Measurements from ENCODE around the gene DUSP22. TPM values are rescaled to one million over a fixed set of nuclear protein-coding genes. Genes with fewer than 3 reads are reported as not detected.

DUSP22 gene
- total RNA-seq, 1 experiment from 2014 or later: 19.2 TPM

DNA sequence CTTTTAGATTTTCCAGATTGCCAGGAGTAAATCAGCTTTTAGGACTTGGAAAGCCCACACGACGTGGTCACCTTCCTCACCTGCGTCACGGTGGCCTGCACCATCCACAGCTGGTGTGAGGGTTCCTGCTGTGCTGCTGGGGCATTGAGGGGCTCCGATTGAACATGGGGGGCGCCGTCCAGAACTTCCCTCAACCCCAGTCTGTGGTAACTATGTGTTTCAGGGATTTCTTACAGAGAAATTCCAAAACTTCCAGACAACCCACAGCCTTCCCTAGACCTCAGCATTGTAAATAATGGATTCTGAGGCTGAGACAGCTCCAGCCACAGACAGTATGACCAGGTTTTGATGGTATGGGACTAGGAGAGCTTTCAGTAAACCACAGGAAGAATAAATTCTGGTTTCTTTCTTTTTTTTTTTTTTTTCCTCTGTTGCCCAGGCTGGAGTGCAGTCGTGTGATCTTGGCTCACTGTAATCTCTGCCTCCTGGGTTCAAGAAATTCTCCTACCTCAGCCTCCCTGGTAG is 52.6 kb downstream of the DUSP22 start:
- no peak overlapping the region for H3K4me3 ChIP-seq (replicated peaks in 1 of 2; ENCODE audit: low read depth in 1 of 2, low read length in 2 of 2)
- H3K36me3 ChIP-seq (ENCODE audit: control insufficient read depth in 1 of 2, insufficient read depth in 2 of 2, low read length in 2 of 2): no peaks in the 10 kb centered on the region
- H3K4me1 ChIP-seq (ENCODE audit: control insufficient read depth in 1 of 2, insufficient read depth in 2 of 2, low read length in 2 of 2): no peaks in the 10 kb centered on the region
- H3K4me2 ChIP-seq (ENCODE audit: low read length): no peak overlapping the region
- H3K79me2 ChIP-seq (ENCODE audit: insufficient read depth, low read length): no peaks in the 10 kb centered on the region
- no peaks in the 10 kb centered on the region for H3K27me3 ChIP-seq (ENCODE audit: insufficient read depth, low read length)
- no peak overlapping the region for H2AFZ ChIP-seq (ENCODE audit: low read depth, low read length, poor library complexity, severe bottlenecking)
- no peak overlapping the region for H3K9ac ChIP-seq (ENCODE audit: low read length)
- H3K9me2 ChIP-seq (ENCODE audit: insufficient read depth): no peaks in the 10 kb centered on the region
- peaks cover 0 to 11% of the 10 kb centered on the region in 2 experiments; a peak in 2 of 4 replicates for H3K9me3 ChIP-seq (ENCODE audit: control insufficient read depth in 1 of 2, insufficient read depth in 1 of 2, low read depth in 1 of 2, low read length in 2 of 2)
- intact Hi-C loops (cut with micrococcal nuclease): no loop called here
- RAD21 ChIA-PET (ENCODE audit: low non-redundant PET in 1 of 2, low total read pairs in 2 of 2, uncharacterized antibody in 2 of 2, unreplicated experiment in 2 of 2): no interaction called here
- H3K27ac ChIP-seq (ENCODE audit: low read depth, low read length): no peak overlapping the region
- TF ChIP-seq EZH2 (IDR thresholded peaks at IDR 0.05) (no peak), ZFX (IDR thresholded peaks at IDR 0.05) (no peak)
- TF ChIP-seq, protein P1, sequence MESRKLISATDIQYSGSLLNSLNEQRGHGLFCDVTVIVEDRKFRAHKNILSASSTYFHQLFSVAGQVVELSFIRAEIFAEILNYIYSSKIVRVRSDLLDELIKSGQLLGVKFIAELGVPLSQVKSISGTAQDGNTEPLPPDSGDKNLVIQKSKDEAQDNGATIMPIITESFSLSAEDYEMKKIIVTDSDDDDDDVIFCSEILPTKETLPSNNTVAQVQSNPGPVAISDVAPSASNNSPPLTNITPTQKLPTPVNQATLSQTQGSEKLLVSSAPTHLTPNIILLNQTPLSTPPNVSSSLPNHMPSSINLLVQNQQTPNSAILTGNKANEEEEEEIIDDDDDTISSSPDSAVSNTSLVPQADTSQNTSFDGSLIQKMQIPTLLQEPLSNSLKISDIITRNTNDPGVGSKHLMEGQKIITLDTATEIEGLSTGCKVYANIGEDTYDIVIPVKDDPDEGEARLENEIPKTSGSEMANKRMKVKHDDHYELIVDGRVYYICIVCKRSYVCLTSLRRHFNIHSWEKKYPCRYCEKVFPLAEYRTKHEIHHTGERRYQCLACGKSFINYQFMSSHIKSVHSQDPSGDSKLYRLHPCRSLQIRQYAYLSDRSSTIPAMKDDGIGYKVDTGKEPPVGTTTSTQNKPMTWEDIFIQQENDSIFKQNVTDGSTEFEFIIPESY (IDR thresholded peaks at IDR 0.05; ENCODE audit: extremely low read depth, insufficient replicate concordance, low read length): no peak
- no peaks in the 10 kb centered on the region for H4K20me1 ChIP-seq (ENCODE audit: insufficient read depth)
- CTCF ChIA-PET: no interaction called here
- POLR2A ChIA-PET: no interaction called here
- ATAC-seq (no peak), DNase-seq (ENCODE audit: low read depth, low spot score) (no peak)
- no TSS peak for BruUV-seq (replicated peaks)

DNA sequence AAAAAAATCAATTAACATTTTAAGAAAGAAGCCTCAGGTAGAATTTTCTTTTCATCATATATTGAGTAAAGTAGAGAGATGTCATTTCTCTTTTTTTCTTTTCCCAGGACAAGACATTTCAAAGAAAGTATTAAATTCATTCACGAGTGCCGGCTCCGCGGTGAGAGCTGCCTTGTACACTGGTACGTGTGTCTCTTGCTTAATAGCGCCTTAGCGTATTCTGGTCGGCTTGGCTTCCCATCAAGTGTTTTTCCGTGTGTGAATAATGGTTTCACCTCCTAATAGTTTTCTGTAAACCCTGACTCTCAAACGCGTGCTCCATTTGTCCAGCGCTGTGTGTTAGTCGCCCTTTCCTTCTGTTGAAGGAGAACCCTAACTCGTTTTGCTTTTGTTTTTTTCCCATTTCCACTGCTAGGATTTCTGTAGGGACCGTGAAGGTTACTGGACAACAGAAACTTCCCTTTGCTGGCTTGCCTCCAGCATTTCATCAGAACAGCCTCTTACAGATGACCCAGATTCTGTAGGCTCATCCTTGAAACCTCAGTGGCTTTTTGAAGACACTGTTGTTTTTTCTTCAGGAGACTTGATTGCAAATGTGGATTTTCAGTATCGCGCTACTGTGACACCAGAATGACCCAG is 53.6 kb downstream of the DUSP22 start:
- H3K4me1 ChIP-seq (ENCODE audit: control insufficient read depth in 1 of 2, insufficient read depth in 2 of 2, low read length in 2 of 2): no peaks in the 10 kb centered on the region
- H3K4me3 ChIP-seq (replicated peaks in 1 of 2; ENCODE audit: low read depth in 1 of 2, low read length in 2 of 2): no peak overlapping the region
- RAD21 ChIA-PET (ENCODE audit: low non-redundant PET in 1 of 2, low total read pairs in 2 of 2, uncharacterized antibody in 2 of 2, unreplicated experiment in 2 of 2): no interaction called here
- H3K9ac ChIP-seq (ENCODE audit: low read length): no peak overlapping the region
- CTCF ChIA-PET: no interaction called here
- no peak overlapping the region for H3K4me2 ChIP-seq (ENCODE audit: low read length)
- intact Hi-C loops (cut with micrococcal nuclease): no loop called here
- DNase-seq (ENCODE audit: low read depth, low spot score): no peak
- no peaks in the 10 kb centered on the region for H3K36me3 ChIP-seq (ENCODE audit: control insufficient read depth in 1 of 2, insufficient read depth in 2 of 2, low read length in 2 of 2)
- no peaks in the 10 kb centered on the region for H3K79me2 ChIP-seq (ENCODE audit: insufficient read depth, low read length)
- TF ChIP-seq JUND (IDR thresholded peaks at IDR 0.05) (no peak), RAD21 (IDR thresholded peaks at IDR 0.05; ENCODE audit: low read depth) (no peak)
- TF ChIP-seq, protein P2, sequence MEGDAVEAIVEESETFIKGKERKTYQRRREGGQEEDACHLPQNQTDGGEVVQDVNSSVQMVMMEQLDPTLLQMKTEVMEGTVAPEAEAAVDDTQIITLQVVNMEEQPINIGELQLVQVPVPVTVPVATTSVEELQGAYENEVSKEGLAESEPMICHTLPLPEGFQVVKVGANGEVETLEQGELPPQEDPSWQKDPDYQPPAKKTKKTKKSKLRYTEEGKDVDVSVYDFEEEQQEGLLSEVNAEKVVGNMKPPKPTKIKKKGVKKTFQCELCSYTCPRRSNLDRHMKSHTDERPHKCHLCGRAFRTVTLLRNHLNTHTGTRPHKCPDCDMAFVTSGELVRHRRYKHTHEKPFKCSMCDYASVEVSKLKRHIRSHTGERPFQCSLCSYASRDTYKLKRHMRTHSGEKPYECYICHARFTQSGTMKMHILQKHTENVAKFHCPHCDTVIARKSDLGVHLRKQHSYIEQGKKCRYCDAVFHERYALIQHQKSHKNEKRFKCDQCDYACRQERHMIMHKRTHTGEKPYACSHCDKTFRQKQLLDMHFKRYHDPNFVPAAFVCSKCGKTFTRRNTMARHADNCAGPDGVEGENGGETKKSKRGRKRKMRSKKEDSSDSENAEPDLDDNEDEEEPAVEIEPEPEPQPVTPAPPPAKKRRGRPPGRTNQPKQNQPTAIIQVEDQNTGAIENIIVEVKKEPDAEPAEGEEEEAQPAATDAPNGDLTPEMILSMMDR (IDR thresholded peaks at IDR 0.05 in 2 of 3, conservative IDR thresholded peaks at IDR 0.05 in 1 of 3; ENCODE audit: borderline replicate concordance in 1 of 3, insufficient read depth in 1 of 3, low read depth in 2 of 3, low read length in 2 of 3): no peak
- ATAC-seq: no peak
- no peaks in the 10 kb centered on the region for H3K27me3 ChIP-seq (ENCODE audit: insufficient read depth, low read length)
- H3K9me3 ChIP-seq (ENCODE audit: control insufficient read depth in 1 of 2, insufficient read depth in 1 of 2, low read depth in 1 of 2, low read length in 2 of 2): peaks cover 0 to 15% of the 10 kb centered on the region in 2 experiments; a peak in 2 of 4 replicates
- BruUV-seq (replicated peaks): no TSS peak
- POLR2A ChIA-PET: no interaction called here
- no peaks in the 10 kb centered on the region for H4K20me1 ChIP-seq (ENCODE audit: insufficient read depth)
- H3K27ac ChIP-seq (ENCODE audit: low read depth, low read length): no peak overlapping the region
- H2AFZ ChIP-seq (ENCODE audit: low read depth, low read length, poor library complexity, severe bottlenecking): no peak overlapping the region
- H3K9me2 ChIP-seq (ENCODE audit: insufficient read depth): no peaks in the 10 kb centered on the region
